H9 (cell line): ENCODE results near the gene NAP1L1. TPM values are rescaled to one million over a fixed set of nuclear protein-coding genes. Genes with fewer than 3 reads are reported as not detected.

ENCODE experiments used
- DNase-seq: peaks from one replicate; pipeline ENCODE4 v3.0.0-alpha.2; 2017
- H2AFZ ChIP-seq: one replicate; pipeline ENCODE4 v1.6.1; 2013; ENCODE audit warnings: mild to moderate bottlenecking, low read length, control low read depth, moderate library complexity
- H2AK5ac ChIP-seq: 2 replicates; pipeline ENCODE4 v1.6.1; 2013; ENCODE audit warnings: low read length, control low read depth, mixed read lengths; ENCODE audit not compliant: insufficient read length
- H2BK120ac ChIP-seq: one replicate; pipeline ENCODE4 v1.6.1; 2013; ENCODE audit warnings: low read depth, mild to moderate bottlenecking, low read length, control low read depth, inconsistent platforms; ENCODE audit not compliant: poor library complexity, severe bottlenecking
- H2BK12ac ChIP-seq: 2 replicates; pipeline ENCODE4 v1.6.1; 2013; ENCODE audit warnings: low read length, control low read depth, mixed read lengths, low read depth; ENCODE audit not compliant: insufficient read length
- H2BK15ac ChIP-seq: 2 replicates; pipeline ENCODE4 v1.6.1; 2013; ENCODE audit warnings: low read depth, low read length, control low read depth
- H2BK20ac ChIP-seq: one replicate; pipeline ENCODE4 v1.6.1; 2013; ENCODE audit warnings: low read depth, mild to moderate bottlenecking, low read length, control low read depth, inconsistent platforms; ENCODE audit not compliant: poor library complexity, severe bottlenecking
- H2BK5ac ChIP-seq: 2 replicates; pipeline ENCODE4 v1.6.1; 2013; ENCODE audit warnings: low read length, control low read depth, mixed read lengths; ENCODE audit not compliant: insufficient read length
- H3K14ac ChIP-seq: 2 replicates; pipeline ENCODE4 v1.6.1; 2013; ENCODE audit warnings: low read length, control low read depth; ENCODE audit not compliant: insufficient read depth
- H3K18ac ChIP-seq: 2 replicates; pipeline ENCODE4 v1.6.1; 2013; ENCODE audit warnings: low read depth, mild to moderate bottlenecking, mixed read lengths, low read length, control low read depth; ENCODE audit not compliant: insufficient read length
- H3K23ac ChIP-seq: 2 replicates; pipeline ENCODE4 v1.6.1; 2013; ENCODE audit warnings: low read length, control low read depth, mixed read lengths, low read depth; ENCODE audit not compliant: insufficient read length
- H3K23me2 ChIP-seq: 2 replicates; pipeline ENCODE4 v1.6.1; 2013; ENCODE audit warnings: low read depth, mild to moderate bottlenecking, mixed read lengths, low read length, control low read depth; ENCODE audit not compliant: insufficient read length, poor library complexity, severe bottlenecking
- H3K27ac ChIP-seq: 2 replicates; pipeline ENCODE4 v1.5.1; 2013; ENCODE audit warnings: low read length, control low read depth, mixed read lengths, low read depth; ENCODE audit not compliant: insufficient read length
- H3K27me3 ChIP-seq: 2 replicates; pipeline ENCODE4 v1.6.1; 2013; ENCODE audit warnings: low read length, control low read depth, inconsistent platforms; ENCODE audit not compliant: insufficient read depth
- H3K4ac ChIP-seq: 2 replicates; pipeline ENCODE4 v1.6.1; 2013; ENCODE audit warnings: low read depth, mild to moderate bottlenecking, control low read depth, inconsistent platforms, low read length, moderate library complexity
- H3K4me1 ChIP-seq: 2 replicates; pipeline ENCODE4 v1.6.1; 2013; ENCODE audit warnings: low read length, control low read depth, inconsistent platforms; ENCODE audit not compliant: insufficient read depth
- H3K4me2 ChIP-seq: 2 replicates; pipeline ENCODE4 v1.6.1; 2013; ENCODE audit warnings: low read length, control low read depth, mixed read lengths; ENCODE audit not compliant: insufficient read length, insufficient read depth
- H3K56ac ChIP-seq: 2 replicates; pipeline ENCODE4 v1.6.1; 2013; ENCODE audit warnings: low read depth, mild to moderate bottlenecking, mixed read lengths, low read length, control low read depth; ENCODE audit not compliant: insufficient read length
- H3K79me1 ChIP-seq: 2 replicates; pipeline ENCODE4 v1.6.1; 2013; ENCODE audit warnings: low read depth, mild to moderate bottlenecking, moderate library complexity, low read length, control low read depth, inconsistent platforms; ENCODE audit not compliant: insufficient read depth, poor library complexity, severe bottlenecking
- H3K79me2 ChIP-seq: 2 replicates; pipeline ENCODE4 v1.6.1; 2013; ENCODE audit warnings: low read length, control low read depth, inconsistent platforms; ENCODE audit not compliant: insufficient read depth
- H3K9ac ChIP-seq: 2 replicates; pipeline ENCODE4 v1.6.1; 2013; ENCODE audit warnings: low read length, control low read depth, mixed read lengths; ENCODE audit not compliant: insufficient read length; ENCODE audit errors: extremely low read depth
- H3K9me3 ChIP-seq: one replicate; pipeline ENCODE4 v1.6.1; 2013; ENCODE audit warnings: low read depth, low read length, inconsistent platforms; ENCODE audit not compliant: control insufficient read depth
- H3T11ph ChIP-seq: one replicate; pipeline ENCODE4 v1.6.1; 2013; ENCODE audit warnings: mild to moderate bottlenecking, low read length, control low read depth, inconsistent platforms
- H4K20me1 ChIP-seq: one replicate; pipeline ENCODE4 v1.6.1; 2013; ENCODE audit not compliant: control insufficient read depth, insufficient read length, insufficient read depth
- H4K5ac ChIP-seq: 2 replicates; pipeline ENCODE4 v1.6.1; 2013; ENCODE audit warnings: low read depth, mild to moderate bottlenecking, mixed read lengths, low read length, control low read depth; ENCODE audit not compliant: insufficient read length
- H4K8ac ChIP-seq: replicated peaks from 2 replicates; pipeline ENCODE4 v1.6.1; 2013; ENCODE audit warnings: low read length, control low read depth, mixed read lengths, low read depth; ENCODE audit not compliant: insufficient read length
- H4K91ac ChIP-seq: 2 replicates; pipeline ENCODE4 v1.6.1; 2013; ENCODE audit warnings: low read depth, mild to moderate bottlenecking, moderate library complexity, mixed read lengths, low read length, control low read depth; ENCODE audit not compliant: insufficient read length
- H3K27ac Mint-ChIP-seq, 3 experiments: 2 replicates in 2 of 3; 3 replicates in 1 of 3; pipeline ENCODE4 v1.8.0; 2020 to 2021; ENCODE audit warnings: mixed read lengths in 3 of 3, mild to moderate bottlenecking in 1 of 3, moderate library complexity in 1 of 3
- H3K27me3 Mint-ChIP-seq: 2 replicates; pipeline ENCODE4 v1.8.0; 2021; ENCODE audit warnings: low read depth, mild to moderate bottlenecking, moderate library complexity, mixed read lengths
- H3K36me3 Mint-ChIP-seq, 3 experiments: 2 replicates in 2 of 3; 3 replicates in 1 of 3; pipeline ENCODE4 v1.8.0; 2020 to 2021; ENCODE audit warnings: low read depth in 3 of 3, mixed read lengths in 3 of 3; ENCODE audit not compliant: insufficient read depth in 1 of 3
- H3K4me1 Mint-ChIP-seq, 2 experiments: 2 replicates each; pipeline ENCODE4 v1.8.0; 2020; ENCODE audit warnings: mixed read lengths in 2 of 2
- H3K4me3 Mint-ChIP-seq, 2 experiments: 2 replicates in 1 of 2; 3 replicates in 1 of 2; pipeline ENCODE4 v1.8.0; 2020 to 2021; ENCODE audit warnings: mild to moderate bottlenecking in 2 of 2, mixed read lengths in 2 of 2, moderate library complexity in 1 of 2
- H3K9me3 Mint-ChIP-seq, 2 experiments: 2 replicates in 1 of 2; 3 replicates in 1 of 2; pipeline ENCODE4 v1.8.0; 2020; ENCODE audit warnings: mild to moderate bottlenecking in 2 of 2, mixed read lengths in 2 of 2, moderate library complexity in 1 of 2
- CTCF ChIP-seq: fragments of 200-600 bp; sonication (generic); conservative IDR thresholded peaks from 3 replicates; pipeline ENCODE4 v1.8.0; 2021; ENCODE audit warnings: antibody characterized with exemption, mild to moderate bottlenecking
- WGBS: extraction: QIAGEN DNeasy Blood & Tissue Kit; methylation state at CpG from one replicate; pipeline ENCODE4 v1.1.7; 2013; ENCODE audit warnings: missing lambda C conversion rate, low lambda C conversion rate, mixed read lengths; ENCODE audit not compliant: insufficient read length; ENCODE audit errors: extremely low coverage; 5-methylcytosine and 5-hydroxymethylcytosine counted together
- total RNA-seq: library from RNA; stranded (reverse); gene quantifications from 2 replicates; pipeline ENCODE4 v1.2.1, GENCODE V29; 2021

Gene NAP1L1
- total RNA-seq, 1 experiment from 2014 or later, result 1,012 TPM

GRCh38 chr12:76014007-76014406 lies 70.5 kb downstream of the NAP1L1 start:
- no peak for DNase-seq
- no peak overlapping the region for H2BK12ac ChIP-seq
- no peak overlapping the region for H2BK5ac ChIP-seq
- Mint-ChIP-seq H3K27me3 (peaks cover 2% of the 10 kb centered on the region; the same call in 1 of the 2 replicates), H3K36me3 (no peaks in the 10 kb centered on the region), H3K4me1 (peaks cover 31 to 41% of the 10 kb centered on the region in 2 experiments), H3K27ac (peak overlapping the region; percentile 31 to 94 (median 82); a peak in 4 of 7 replicates), H3K9me3 (no peaks in the 10 kb centered on the region), H3K4me3 (no peak overlapping the region)
- no peak overlapping the region for H4K5ac ChIP-seq
- no peaks in the 10 kb centered on the region for H4K20me1 ChIP-seq
- no peak overlapping the region for H3K14ac ChIP-seq
- no peak overlapping the region for H3K18ac ChIP-seq
- no peaks in the 10 kb centered on the region for H3K23me2 ChIP-seq
- H3T11ph ChIP-seq, result no peak overlapping the region
- no peak for TF ChIP-seq CTCF
- no peak overlapping the region for H4K8ac ChIP-seq
- no peaks in the 10 kb centered on the region for H3K27me3 ChIP-seq
- no peak overlapping the region for H2BK15ac ChIP-seq
- H4K91ac ChIP-seq, result no peak overlapping the region
- no peak overlapping the region for H3K9ac ChIP-seq
- H3K23ac ChIP-seq, result no peak overlapping the region
- H3K56ac ChIP-seq, result no peak overlapping the region
- peaks cover 2% of the 10 kb centered on the region; the same call in 1 of the 2 replicates for H3K4me1 ChIP-seq
- WGBS, result no CpG with 5 or more reads among the region's 8 CpGs
- no peaks in the 10 kb centered on the region for H3K9me3 ChIP-seq
- H2BK20ac ChIP-seq, result no peak overlapping the region
- H3K79me2 ChIP-seq, result no peaks in the 10 kb centered on the region
- no peaks in the 10 kb centered on the region for H3K79me1 ChIP-seq
- no peak overlapping the region for H2AFZ ChIP-seq
- H2BK120ac ChIP-seq, result no peak overlapping the region
- H2AK5ac ChIP-seq, result no peak overlapping the region
- H3K27ac ChIP-seq, result no peak overlapping the region
- H3K4me2 ChIP-seq, result no peak overlapping the region
- no peak overlapping the region for H3K4ac ChIP-seq
